AG09309 (cell line): Measurements from ENCODE around the gene KCNH5.

Experiments
- DNase-seq: peaks from one replicate; pipeline ENCODE4 v3.0.0-alpha.2; 2010; ENCODE audit warnings: low read depth
- H3K4me3 ChIP-seq: 2 replicates; pipeline ENCODE4 v1.5.1; 2011; ENCODE audit warnings: mild to moderate bottlenecking, low read depth, low read length, moderate library complexity; ENCODE audit not compliant: control insufficient read depth
- CTCF ChIP-seq: IDR thresholded peaks from 2 replicates; pipeline ENCODE4 v1.5.1; 2011; ENCODE audit warnings: mild to moderate bottlenecking, low read depth, low read length, inconsistent platforms; ENCODE audit not compliant: insufficient read depth, control insufficient read depth; ENCODE audit errors: missing control alignments

The KCNH5 gene

GRCh38 chr14:62687818-62688217, 357.4 kb downstream of the KCNH5 start:
- TF ChIP-seq CTCF = no peak
- H3K4me3 ChIP-seq = no peak overlapping the region

GRCh38 chr14:62684376-62684775, 360.9 kb downstream of the KCNH5 start:
- no peak for DNase-seq
- no peak for TF ChIP-seq CTCF
- H3K4me3 ChIP-seq = no peak overlapping the region

More at GRCh38 chr14:62687818-62688217, 357.4 kb downstream of the KCNH5 start:
- no peak for DNase-seq

- no peak for TF ChIP-seq CTCF
- H3K4me3 ChIP-seq = no peak overlapping the region
- DNase-seq = no peak
These were observed 363.1 kb downstream of the KCNH5 start for GRCh38 chr14:62682208-62682607.

- no peak for DNase-seq
- no peak overlapping the region for H3K4me3 ChIP-seq
- no peak for TF ChIP-seq CTCF
These were observed 370.6 kb downstream of the KCNH5 start for GRCh38 chr14:62674563-62675237.

GRCh38 chr14:62673014-62673755, 372.1 kb downstream of the KCNH5 start:
- no peak for TF ChIP-seq CTCF
- DNase-seq = no peak
- no peak overlapping the region for H3K4me3 ChIP-seq

- no peak for TF ChIP-seq CTCF
- no peak overlapping the region for H3K4me3 ChIP-seq
- no peak for DNase-seq
These were observed 374.7 kb downstream of the KCNH5 start for GRCh38 chr14:62670526-62670925.
